ENCODE measurements around the gene CPNE4.
A peak's percentile ranks its signal among the peaks of the same experiment; 100 is the strongest.

The CPNE4 gene

GRCh38 chr3:131658115-131658514 lies 376.7 kb downstream of the CPNE4 start:
- H3K27ac ChIP-seq = no peak overlapping the region
- TF ChIP-seq, protein P1, sequence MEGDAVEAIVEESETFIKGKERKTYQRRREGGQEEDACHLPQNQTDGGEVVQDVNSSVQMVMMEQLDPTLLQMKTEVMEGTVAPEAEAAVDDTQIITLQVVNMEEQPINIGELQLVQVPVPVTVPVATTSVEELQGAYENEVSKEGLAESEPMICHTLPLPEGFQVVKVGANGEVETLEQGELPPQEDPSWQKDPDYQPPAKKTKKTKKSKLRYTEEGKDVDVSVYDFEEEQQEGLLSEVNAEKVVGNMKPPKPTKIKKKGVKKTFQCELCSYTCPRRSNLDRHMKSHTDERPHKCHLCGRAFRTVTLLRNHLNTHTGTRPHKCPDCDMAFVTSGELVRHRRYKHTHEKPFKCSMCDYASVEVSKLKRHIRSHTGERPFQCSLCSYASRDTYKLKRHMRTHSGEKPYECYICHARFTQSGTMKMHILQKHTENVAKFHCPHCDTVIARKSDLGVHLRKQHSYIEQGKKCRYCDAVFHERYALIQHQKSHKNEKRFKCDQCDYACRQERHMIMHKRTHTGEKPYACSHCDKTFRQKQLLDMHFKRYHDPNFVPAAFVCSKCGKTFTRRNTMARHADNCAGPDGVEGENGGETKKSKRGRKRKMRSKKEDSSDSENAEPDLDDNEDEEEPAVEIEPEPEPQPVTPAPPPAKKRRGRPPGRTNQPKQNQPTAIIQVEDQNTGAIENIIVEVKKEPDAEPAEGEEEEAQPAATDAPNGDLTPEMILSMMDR (IDR thresholded peaks at IDR 0.05; ENCODE audit: low read depth, low read length) = no peak
- no peaks in the 10 kb centered on the region for H3K27me3 ChIP-seq (ENCODE audit: insufficient read depth, low read depth, severe bottlenecking)
- DNase-seq = no peak
- no peaks in the 10 kb centered on the region for H3K36me3 ChIP-seq
- no peak overlapping the region for H3K4me3 ChIP-seq (ENCODE audit: low read depth, low read length)
- H3K9me3 ChIP-seq (ENCODE audit: severe bottlenecking) = peaks cover 3% of the 10 kb centered on the region

- no peak overlapping the region for H3K4me3 ChIP-seq (ENCODE audit: low read depth, low read length)
- peak overlapping the region; percentile 59 for H3K27ac ChIP-seq
- peak; percentile 70 for DNase-seq
- no peaks in the 10 kb centered on the region for H3K36me3 ChIP-seq
- no peaks in the 10 kb centered on the region for H3K9me3 ChIP-seq (ENCODE audit: severe bottlenecking)
- H3K27me3 ChIP-seq (ENCODE audit: insufficient read depth, low read depth, severe bottlenecking) = no peaks in the 10 kb centered on the region
- TF ChIP-seq, protein P1 (IDR thresholded peaks at IDR 0.05; ENCODE audit: low read depth, low read length) = no peak
These were observed 379.6 kb downstream of the CPNE4 start for GRCh38 chr3:131655070-131655690.

DNA sequence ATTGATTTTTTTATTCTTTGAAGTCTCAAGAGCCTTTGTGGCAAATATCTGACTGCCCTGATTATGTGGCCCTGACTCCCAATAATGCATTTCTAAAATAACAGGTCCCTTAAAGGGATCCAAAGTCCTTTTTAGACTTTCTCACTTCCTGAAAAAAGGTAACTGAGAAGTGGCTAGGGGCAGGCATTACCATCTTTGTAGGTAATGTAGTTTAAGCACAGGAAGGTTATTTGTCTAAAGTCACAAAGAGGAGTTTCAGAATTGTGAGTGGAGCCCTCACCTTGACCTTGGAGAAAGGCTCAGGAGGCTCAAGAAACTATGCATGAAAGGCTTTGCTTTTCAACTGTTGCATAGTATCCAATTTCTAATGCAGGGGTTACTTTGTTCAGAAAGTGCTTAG lies 389.2 kb downstream of the CPNE4 start:
- Histone ChIP-seq H3K4me3 (ENCODE audit: low read depth, low read length) (no peak overlapping the region), H3K36me3 (no peaks in the 10 kb centered on the region)
- TF ChIP-seq, protein P1 (IDR thresholded peaks at IDR 0.05; ENCODE audit: low read depth, low read length) = no peak

GRCh38 chr3:131636266-131636775 lies 398.5 kb downstream of the CPNE4 start:
- Histone ChIP-seq H3K36me3 (no peaks in the 10 kb centered on the region), H3K4me3 (ENCODE audit: low read depth, low read length) (no peak overlapping the region), H3K27ac (no peak overlapping the region), H3K9me3 (ENCODE audit: severe bottlenecking) (no peaks in the 10 kb centered on the region), H3K27me3 (ENCODE audit: insufficient read depth, low read depth, severe bottlenecking) (no peaks in the 10 kb centered on the region)
- peak; percentile 15 for DNase-seq
- TF ChIP-seq, protein P1 (IDR thresholded peaks at IDR 0.05; ENCODE audit: low read depth, low read length) = no peak

More for the DNA sequence above, 389.2 kb downstream of the CPNE4 start:
- Histone ChIP-seq H3K27me3 (ENCODE audit: insufficient read depth, low read depth, severe bottlenecking) (no peaks in the 10 kb centered on the region), H3K9me3 (ENCODE audit: severe bottlenecking) (no peaks in the 10 kb centered on the region), H3K27ac (no peak overlapping the region)
- DNase-seq = no peak

DNA sequence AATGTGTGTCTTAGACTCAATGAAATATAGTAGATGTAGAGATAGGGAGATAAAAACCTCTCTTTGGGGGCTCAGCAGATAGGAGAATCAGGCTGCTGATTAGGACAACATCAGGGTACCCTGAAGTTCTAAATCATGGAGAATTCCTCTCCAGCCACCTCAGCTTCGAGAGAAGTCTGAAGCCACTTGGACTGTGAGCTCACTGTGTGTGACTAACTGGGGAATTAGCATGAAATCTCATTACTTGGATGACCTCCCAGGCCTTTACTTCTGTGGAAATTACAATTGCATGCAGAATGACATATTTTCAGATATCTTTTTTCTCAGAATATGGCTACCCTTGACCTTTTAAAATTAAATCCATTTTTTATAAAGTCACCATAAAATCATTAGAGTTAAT lies 404.0 kb downstream of the CPNE4 start:
- H3K9me3 ChIP-seq (ENCODE audit: severe bottlenecking) = no peaks in the 10 kb centered on the region
- H3K4me3 ChIP-seq (ENCODE audit: low read depth, low read length) = no peak overlapping the region
- no peaks in the 10 kb centered on the region for H3K36me3 ChIP-seq
- H3K27ac ChIP-seq = no peak overlapping the region
- TF ChIP-seq, protein P1 (IDR thresholded peaks at IDR 0.05; ENCODE audit: low read depth, low read length) = no peak
- no peak for DNase-seq
- no peaks in the 10 kb centered on the region for H3K27me3 ChIP-seq (ENCODE audit: insufficient read depth, low read depth, severe bottlenecking)

DNA sequence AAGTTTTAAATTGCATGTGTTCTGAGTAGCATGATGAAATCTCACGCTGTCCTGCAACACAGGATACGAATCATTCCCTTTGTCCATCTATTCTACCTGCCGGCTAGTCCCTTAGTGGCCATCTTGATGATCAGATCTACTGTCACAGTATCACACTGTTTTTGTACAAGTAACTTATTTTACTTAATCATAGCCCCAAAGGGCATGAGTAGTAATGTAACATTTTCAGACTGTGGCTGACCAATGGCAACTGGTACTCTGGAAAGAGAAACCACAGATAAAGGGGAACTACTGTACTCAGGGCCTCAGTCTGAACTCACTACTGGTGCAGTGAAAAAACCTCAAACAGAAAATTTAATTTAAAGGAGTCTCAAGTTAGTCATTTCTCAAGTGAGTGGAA lies 404.7 kb downstream of the CPNE4 start:
- Histone ChIP-seq H3K27me3 (ENCODE audit: insufficient read depth, low read depth, severe bottlenecking) (no peaks in the 10 kb centered on the region), H3K36me3 (no peaks in the 10 kb centered on the region), H3K9me3 (ENCODE audit: severe bottlenecking) (no peaks in the 10 kb centered on the region), H3K27ac (no peak overlapping the region), H3K4me3 (ENCODE audit: low read depth, low read length) (no peak overlapping the region)
- no peak for DNase-seq
- TF ChIP-seq, protein P1 (IDR thresholded peaks at IDR 0.05; ENCODE audit: low read depth, low read length) = no peak

Data from WERI-Rb-1 (cell line).